NCI-H460 (cell line): ENCODE data around the gene DMXL2. TPM values are rescaled to one million over a fixed set of nuclear protein-coding genes. Genes with fewer than 3 reads are reported as not detected.
"Not testable (repeated sequence)": the region's sequence is repeated elsewhere in the genome, so short reads cannot be mapped to it uniquely, and the experiment has no call there.

Experiments used
- DNase-seq: peaks from one replicate; pipeline ENCODE4 v3.0.0-alpha.2; 2016; ENCODE audit warnings: low read depth; ENCODE audit errors: extremely low read depth
- total RNA-seq: library from RNA; depleted of rRNA; stranded (reverse); fragments of >200 nt; shearing (Covaris generic); gene quantifications from 2 replicates; pipeline ENCODE4 v1.2.3, GENCODE V29; 2014

The DMXL2 gene
- total RNA-seq, 1 experiment from 2014 or later = 48.5 TPM

GRCh38 chr15:51494411-51495314 lies 127.9 kb downstream of the DMXL2 start:
- no peak for DNase-seq

DNA sequence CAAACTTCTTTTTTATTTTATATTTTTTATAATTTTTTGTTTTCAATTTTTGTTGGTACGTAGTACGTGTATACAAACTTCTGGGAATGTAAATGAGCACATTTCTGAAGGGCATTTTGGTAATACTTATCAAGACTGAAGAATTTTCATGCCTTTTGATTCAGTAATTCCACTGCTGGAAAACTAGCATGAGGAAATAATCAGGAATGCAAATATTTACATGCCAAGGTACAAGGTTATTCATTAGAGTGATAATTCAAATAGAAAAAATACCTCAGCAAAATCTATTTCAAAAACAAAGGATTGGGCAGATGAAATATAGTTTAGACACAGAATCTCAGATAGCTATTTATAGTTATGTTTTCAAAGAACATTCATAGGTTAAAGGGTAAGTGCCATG lies 128.7 kb downstream of the DMXL2 start:
- DNase-seq = no peak

DNA sequence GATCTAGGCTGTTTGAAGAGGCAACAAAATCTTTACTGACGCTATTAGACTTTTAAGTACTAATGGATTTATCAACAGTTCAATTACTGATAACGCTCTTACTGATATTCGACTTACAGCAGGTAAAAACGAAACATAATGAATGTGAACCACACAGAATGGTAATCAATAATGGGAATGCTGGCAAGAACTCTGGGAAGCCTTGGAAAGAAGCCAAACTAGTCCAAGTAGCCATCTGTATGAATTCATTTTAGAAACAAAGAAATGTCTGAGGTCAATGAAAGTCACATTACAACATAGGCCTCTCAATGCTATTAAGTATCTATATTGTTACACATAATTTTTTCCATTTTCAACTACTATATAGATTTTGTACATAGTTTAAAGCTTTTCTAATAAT lies 130.0 kb downstream of the DMXL2 start:
- DNase-seq = no peak

GRCh38 chr15:51491941-51492340 lies 130.6 kb downstream of the DMXL2 start:
- DNase-seq = no peak

DNA sequence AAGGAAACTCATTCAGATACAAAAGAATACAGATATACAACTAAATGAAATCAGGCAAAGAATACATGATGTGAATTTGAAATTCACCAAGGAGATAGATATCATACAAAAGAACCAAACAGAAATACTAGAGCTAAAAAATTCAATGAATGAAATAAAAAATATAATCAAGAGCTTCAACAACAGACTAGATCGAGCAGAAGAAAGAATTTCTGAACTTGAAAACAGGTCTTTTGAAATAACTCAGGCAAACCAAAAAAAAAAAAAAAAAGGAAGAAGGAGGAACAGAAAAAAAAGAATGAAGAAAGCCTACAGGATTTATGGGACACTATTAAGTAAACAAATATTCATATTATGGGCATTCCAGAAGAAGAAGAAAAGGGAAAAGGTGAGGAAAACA lies 137.8 kb downstream of the DMXL2 start:
- DNase-seq = no peak

- no peak for DNase-seq
Measured at GRCh38 chr15:51483985-51484384, 138.6 kb downstream of the DMXL2 start.

GRCh38 chr15:51483520-51483919 lies 139.1 kb downstream of the DMXL2 start:
- DNase-seq = no peak

DNA sequence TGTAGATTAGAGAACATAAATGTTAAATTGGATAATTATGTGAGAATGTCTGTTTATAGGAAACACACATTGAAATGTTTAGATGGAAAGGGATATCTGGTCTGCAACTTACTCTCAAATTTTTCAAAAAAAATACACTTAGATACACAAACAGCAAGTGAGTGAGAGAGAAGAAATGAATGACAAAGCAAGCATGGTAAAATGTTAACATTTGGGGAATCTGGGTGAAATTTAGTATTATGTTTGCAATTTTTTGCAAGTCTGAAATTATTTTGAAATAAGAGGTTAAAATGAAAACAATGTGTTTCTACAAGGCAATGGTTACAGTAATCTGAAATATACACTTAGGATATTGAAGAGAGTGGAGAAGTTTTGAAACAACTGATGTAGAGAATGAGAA lies 146.8 kb downstream of the DMXL2 start:
- no peak for DNase-seq

DNA sequence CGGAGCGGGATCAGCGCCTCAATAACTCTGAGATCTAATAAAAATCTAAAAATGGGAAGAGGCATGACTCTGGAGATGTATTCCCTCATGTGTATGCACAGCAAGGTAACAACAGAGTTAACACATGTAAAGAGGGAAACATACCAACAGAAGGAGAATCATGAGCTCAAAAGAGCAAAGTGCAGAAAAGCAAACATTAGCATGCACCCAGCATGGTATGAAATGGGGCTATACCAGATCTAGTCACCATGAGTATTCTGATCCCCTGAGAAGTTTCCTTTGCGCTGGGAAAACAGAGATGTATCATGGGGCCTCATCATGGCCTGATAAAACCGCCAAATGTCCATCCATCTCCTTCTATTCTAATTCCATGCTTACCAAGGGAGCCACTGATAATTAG lies 152.1 kb downstream of the DMXL2 start:
- DNase-seq = no peak

DNA sequence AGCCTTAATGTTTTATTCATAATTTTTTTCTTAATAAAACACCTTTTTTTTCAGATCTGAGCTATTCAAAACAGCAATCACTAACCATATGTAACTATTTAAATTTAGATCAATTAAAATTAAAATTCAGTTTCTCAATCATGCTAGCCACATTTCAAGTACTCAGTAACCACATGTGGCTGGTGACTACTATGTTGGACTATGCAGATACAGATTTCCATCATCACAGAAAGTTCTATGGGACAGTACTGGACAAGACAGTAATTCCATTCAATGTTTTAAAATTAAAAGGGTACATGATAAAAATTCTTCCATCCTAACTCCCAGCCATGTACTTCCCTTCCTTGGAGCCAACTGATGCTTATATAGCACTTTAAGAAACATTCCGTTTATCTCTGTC lies 161.8 kb downstream of the DMXL2 start:
- DNase-seq = no peak

DNA sequence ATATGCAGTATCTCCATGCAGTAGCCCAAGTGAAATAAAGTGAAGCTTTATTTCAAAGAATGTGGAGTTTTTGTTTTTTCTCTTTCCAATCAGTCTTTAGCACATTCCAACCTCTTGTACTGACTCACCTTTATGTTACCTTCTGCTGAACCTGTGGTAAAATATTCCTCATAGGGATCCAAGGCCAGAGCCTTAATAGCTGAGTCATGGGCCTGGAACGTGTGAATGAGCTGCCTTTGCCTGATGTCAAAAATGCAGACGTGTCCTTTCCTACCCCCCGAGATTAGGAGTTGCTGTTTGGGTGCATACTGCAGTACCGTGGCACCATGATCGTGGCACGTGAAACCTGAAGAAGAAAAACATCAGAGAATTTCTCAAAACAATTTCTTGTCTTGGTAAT lies 172.6 kb downstream of the DMXL2 start:
- no peak for DNase-seq

GRCh38 chr15:51448622-51449399 lies 173.8 kb downstream of the DMXL2 start:
- DNase-seq = no peak

DNA sequence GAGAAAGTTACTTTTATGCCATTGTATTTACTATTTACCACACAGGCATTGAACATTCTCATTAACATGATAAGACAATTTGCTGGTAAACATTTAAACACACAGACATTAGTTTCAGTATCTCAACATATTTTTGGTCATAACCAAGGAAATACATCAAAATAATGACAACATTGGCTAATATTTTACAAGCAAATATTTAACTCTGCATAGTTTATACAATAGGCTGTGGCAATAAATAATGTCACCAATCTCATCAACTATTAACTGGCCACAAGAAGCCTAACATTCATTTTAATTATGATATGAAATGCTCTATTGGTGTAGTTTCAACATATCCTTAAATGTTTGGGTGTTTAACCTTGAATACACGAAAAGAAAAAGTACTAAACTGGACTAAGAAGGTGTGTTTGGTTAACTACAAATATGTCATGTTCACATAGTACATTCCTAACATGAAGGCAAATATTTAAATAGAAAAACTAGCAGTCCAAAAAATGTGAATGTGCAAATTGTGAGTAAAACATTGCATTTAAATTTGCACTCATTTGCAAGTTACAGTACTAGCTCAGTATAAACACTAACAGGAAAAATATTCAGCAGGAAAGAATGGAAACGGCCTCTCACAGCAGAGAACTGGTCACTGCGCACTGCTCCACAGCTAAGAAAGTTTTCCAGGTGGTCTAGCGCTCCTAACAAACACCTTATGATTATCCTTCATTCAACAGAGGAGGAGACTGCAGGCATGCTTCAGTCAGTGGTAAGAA lies 174.5 kb downstream of the DMXL2 start:
- DNase-seq = no peak

- DNase-seq = not testable (repeated sequence)
Measured at GRCh38 chr15:51446029-51446744, 176.4 kb downstream of the DMXL2 start.

GRCh38 chr15:51444807-51445206 lies 177.8 kb downstream of the DMXL2 start:
- no peak for DNase-seq

GRCh38 chr15:51444112-51444511 lies 178.5 kb downstream of the DMXL2 start:
- DNase-seq = no peak

DNA sequence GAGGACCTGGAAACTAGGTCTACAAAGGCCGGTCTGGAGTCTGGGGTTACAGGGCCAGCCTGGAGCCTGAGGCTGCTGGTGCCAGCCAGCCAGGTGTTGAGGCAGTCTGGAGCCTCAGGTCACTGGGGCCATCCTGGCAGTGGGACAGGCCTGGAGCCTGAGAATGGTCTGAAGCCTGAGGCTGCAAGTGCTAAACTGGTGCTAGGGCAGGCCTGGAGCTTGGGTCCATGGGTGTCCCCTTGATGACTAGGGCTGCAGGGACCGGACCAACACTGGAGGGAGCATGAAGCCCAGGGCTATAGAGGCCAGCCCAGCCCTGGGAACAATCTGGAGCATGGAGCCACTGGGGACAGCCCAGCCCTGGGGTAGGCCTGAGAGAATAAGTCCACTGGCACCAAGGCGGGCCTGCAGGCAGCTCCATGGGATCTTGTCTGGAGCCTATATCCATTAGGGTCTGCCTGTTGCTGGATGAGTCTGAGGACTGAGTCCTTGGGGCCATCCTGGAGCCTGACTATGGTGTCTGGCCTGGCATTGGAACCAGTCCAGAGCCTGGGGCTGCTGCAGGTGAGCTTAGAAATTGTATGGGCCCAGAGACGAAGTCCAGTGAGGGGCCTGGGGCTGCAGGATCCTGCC lies 179.2 kb downstream of the DMXL2 start:
- no peak for DNase-seq

- DNase-seq = no peak
Measured at GRCh38 chr15:51438526-51438925, 184.0 kb downstream of the DMXL2 start.

DNA sequence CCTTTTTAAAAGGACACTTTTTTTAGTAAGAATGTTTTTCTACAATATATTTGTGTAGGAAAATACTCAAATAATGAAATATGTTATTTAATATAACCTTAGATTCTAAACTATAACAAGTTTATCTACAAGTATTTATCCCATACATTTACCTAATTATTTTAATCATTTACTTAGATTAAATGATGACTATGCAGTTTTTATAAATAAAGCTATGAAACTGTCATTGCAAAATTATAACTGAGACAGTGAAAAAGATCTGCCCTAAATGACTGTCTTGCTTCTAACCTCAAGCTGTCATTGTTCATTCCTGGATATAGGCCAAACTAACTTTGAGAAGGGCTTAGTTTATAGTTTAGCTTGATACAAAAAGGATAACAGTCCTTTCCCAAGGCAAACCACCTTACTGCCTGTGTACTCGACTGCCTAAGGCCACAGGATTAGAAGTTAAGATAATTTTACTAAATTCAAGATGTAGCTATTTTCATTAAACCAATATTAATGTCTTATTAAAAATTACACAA lies 197.0 kb downstream of the DMXL2 start:
- no peak for DNase-seq

- DNase-seq = no peak
Measured at GRCh38 chr15:51424780-51425179, 197.8 kb downstream of the DMXL2 start.
